Measurements from ENCODE around the gene PACS2.

PACS2 gene

DNA sequence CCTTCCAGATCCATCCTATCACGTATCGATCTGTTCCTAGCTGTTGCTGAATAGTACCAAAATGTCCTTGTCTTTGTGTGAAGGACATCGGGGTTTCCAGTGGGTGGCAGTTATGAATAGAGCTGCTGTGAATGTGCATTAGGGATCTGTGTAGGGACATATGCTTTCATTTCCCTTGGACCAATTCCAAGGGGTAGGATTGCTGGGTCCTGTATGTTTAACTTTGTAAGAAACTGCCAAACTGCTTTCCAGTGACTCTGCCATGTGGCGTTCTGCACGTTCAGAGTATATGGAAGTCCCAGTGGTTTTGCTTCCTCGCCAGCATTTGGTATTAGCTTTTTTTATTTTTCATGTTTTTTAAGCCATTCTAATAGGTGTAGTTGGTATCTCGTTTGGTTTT lies 28.6 kb downstream of the PACS2 start:
- no peaks in the 10 kb centered on the region for H3K36me3 ChIP-seq (ENCODE audit: control insufficient read depth, insufficient read depth, low read length)
- no peak overlapping the region for H3K27ac ChIP-seq (ENCODE audit: low read depth, low read length)
- H3K9ac ChIP-seq (ENCODE audit: low read length), result no peak overlapping the region
- H3K4me1 ChIP-seq (ENCODE audit: control insufficient read depth, insufficient read depth, low read length), result peaks cover 10% of the 10 kb centered on the region
- no peak overlapping the region for H3K4me3 ChIP-seq (ENCODE audit: low read length)
- no peaks in the 10 kb centered on the region for H3K27me3 ChIP-seq (ENCODE audit: control insufficient read depth, insufficient read depth, low read length)

- no peak overlapping the region for H3K4me3 ChIP-seq (ENCODE audit: low read length)
- H3K4me1 ChIP-seq (ENCODE audit: control insufficient read depth, insufficient read depth, low read length), result peaks cover 5% of the 10 kb centered on the region
- H3K36me3 ChIP-seq (ENCODE audit: control insufficient read depth, insufficient read depth, low read length), result no peaks in the 10 kb centered on the region
- no peak overlapping the region for H3K27ac ChIP-seq (ENCODE audit: low read depth, low read length)
- no peak overlapping the region for H3K9ac ChIP-seq (ENCODE audit: low read length)
- H3K27me3 ChIP-seq (ENCODE audit: control insufficient read depth, insufficient read depth, low read length), result no peaks in the 10 kb centered on the region
These were observed 31.6 kb downstream of the PACS2 start for GRCh38 chr14:105346200-105346533.

DNA sequence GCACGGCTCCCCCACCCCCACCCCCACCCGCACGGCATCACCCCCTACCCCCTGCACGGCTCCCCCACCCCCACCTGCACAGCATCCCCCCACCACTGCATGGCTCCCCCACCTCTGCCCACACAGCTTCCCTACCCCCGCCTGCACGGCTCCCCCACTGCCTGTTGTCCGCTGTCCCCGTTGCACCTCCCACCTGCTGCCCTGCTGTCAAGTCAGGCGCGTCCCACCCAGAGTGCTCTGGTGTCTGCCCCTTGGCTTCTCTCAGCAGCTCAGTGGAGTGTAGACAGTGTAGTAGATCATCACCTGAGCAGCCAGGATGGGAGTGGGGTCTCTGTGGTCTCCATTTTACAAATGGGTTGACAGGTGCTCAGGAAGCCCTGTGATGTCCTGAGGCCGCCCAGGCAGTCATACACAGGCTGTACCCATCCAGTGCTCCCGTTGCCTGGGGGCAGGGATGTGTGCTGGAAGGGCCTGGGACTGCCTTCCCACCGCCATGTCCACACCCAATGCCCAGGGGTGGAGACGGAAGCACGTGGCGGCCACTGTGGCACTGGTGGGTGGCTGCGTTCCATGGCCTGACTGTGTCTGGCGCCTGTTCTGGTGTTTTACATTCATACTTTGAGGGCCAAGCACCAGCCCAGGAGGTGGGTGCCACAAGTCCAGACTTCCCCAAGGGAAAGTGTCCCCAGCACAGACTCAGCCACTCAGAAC lies 32.5 kb downstream of the PACS2 start:
- Histone ChIP-seq H3K4me3 (ENCODE audit: low read length) (no peak overlapping the region), H3K9ac (ENCODE audit: low read length) (no peak overlapping the region), H3K27ac (ENCODE audit: low read depth, low read length) (no peak overlapping the region), H3K4me1 (ENCODE audit: control insufficient read depth, insufficient read depth, low read length) (peaks cover 5% of the 10 kb centered on the region), H3K27me3 (ENCODE audit: control insufficient read depth, insufficient read depth, low read length) (no peaks in the 10 kb centered on the region), H3K36me3 (ENCODE audit: control insufficient read depth, insufficient read depth, low read length) (no peaks in the 10 kb centered on the region)

DNA sequence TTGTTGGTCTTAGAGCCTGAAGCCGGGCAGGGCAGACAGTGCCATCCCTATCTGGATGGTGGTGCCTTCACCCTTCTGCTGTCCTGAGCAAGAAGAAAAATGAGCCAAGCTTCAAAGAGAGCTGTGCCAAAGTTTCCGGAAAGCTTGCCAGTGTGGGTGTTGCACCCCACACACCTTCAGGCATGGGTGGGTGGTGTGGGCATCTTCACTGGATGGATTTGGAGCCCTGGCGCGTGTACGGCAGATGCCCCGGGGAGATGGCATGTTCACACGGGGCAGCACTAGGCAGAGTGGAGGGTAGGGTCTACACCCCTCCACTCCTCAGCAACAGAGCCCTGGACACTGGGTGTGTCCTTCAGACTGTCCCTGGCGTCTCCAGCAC lies 33.0 kb downstream of the PACS2 start:
- H3K9ac ChIP-seq (ENCODE audit: low read length), result no peak overlapping the region
- no peak overlapping the region for H3K27ac ChIP-seq (ENCODE audit: low read depth, low read length)
- no peaks in the 10 kb centered on the region for H3K36me3 ChIP-seq (ENCODE audit: control insufficient read depth, insufficient read depth, low read length)
- H3K4me3 ChIP-seq (ENCODE audit: low read length), result no peak overlapping the region
- H3K4me1 ChIP-seq (ENCODE audit: control insufficient read depth, insufficient read depth, low read length), result peaks cover 5% of the 10 kb centered on the region
- no peaks in the 10 kb centered on the region for H3K27me3 ChIP-seq (ENCODE audit: control insufficient read depth, insufficient read depth, low read length)

- no peak overlapping the region for H3K9ac ChIP-seq (ENCODE audit: low read length)
- no peaks in the 10 kb centered on the region for H3K4me1 ChIP-seq (ENCODE audit: control insufficient read depth, insufficient read depth, low read length)
- H3K36me3 ChIP-seq (ENCODE audit: control insufficient read depth, insufficient read depth, low read length), result no peaks in the 10 kb centered on the region
- H3K27ac ChIP-seq (ENCODE audit: low read depth, low read length), result no peak overlapping the region
- H3K27me3 ChIP-seq (ENCODE audit: control insufficient read depth, insufficient read depth, low read length), result no peaks in the 10 kb centered on the region
- no peak overlapping the region for H3K4me3 ChIP-seq (ENCODE audit: low read length)
These were observed 33.8 kb downstream of the PACS2 start for GRCh38 chr14:105348169-105348944.

DNA sequence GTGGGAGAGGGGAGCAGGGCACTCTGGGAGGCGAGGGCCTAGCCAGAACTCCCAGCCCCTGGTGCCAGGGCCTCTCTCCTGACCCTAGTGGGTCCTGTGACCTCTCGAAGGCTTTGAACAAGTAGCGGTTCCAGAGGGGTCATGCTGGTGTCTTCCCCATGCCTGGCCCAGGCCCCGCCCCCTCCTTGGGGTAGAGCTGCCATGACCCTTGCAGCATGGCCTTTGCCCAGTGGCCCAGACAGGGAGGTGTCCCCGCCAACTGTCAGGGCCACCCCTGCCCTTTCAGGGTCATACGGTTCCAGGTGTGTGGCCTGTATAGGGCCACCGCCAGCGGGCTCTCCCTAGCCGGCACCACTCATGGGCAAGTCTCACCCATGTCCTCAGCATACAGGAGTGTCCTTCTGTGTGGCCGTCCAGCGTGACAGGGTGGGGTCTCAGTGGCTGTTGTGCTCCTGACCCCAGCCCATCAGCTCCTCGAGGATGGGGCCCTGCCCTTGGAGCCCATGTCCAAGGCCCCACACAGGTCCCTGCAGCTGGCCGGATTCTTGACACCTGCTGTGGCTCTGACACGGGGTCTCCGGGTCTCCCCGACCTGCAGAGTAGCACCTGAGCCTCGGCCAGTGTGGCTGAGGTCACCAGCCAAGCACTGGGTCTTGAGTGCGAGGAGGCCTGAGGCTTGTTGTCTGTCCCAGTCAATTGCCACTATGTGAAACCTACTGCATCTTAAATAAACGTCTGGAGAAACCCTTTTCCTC lies 34.6 kb downstream of the PACS2 start:
- H3K4me3 ChIP-seq (ENCODE audit: low read length), result no peak overlapping the region
- no peak overlapping the region for H3K27ac ChIP-seq (ENCODE audit: low read depth, low read length)
- no peak overlapping the region for H3K9ac ChIP-seq (ENCODE audit: low read length)
- no peaks in the 10 kb centered on the region for H3K27me3 ChIP-seq (ENCODE audit: control insufficient read depth, insufficient read depth, low read length)
- no peaks in the 10 kb centered on the region for H3K4me1 ChIP-seq (ENCODE audit: control insufficient read depth, insufficient read depth, low read length)
- H3K36me3 ChIP-seq (ENCODE audit: control insufficient read depth, insufficient read depth, low read length), result no peaks in the 10 kb centered on the region

GRCh38 chr14:105349992-105350391 lies 35.4 kb downstream of the PACS2 start:
- no peaks in the 10 kb centered on the region for H3K27me3 ChIP-seq (ENCODE audit: control insufficient read depth, insufficient read depth, low read length)
- H3K4me1 ChIP-seq (ENCODE audit: control insufficient read depth, insufficient read depth, low read length), result no peaks in the 10 kb centered on the region
- H3K9ac ChIP-seq (ENCODE audit: low read length), result no peak overlapping the region
- no peak overlapping the region for H3K4me3 ChIP-seq (ENCODE audit: low read length)
- H3K27ac ChIP-seq (ENCODE audit: low read depth, low read length), result no peak overlapping the region
- H3K36me3 ChIP-seq (ENCODE audit: control insufficient read depth, insufficient read depth, low read length), result no peaks in the 10 kb centered on the region

DNA sequence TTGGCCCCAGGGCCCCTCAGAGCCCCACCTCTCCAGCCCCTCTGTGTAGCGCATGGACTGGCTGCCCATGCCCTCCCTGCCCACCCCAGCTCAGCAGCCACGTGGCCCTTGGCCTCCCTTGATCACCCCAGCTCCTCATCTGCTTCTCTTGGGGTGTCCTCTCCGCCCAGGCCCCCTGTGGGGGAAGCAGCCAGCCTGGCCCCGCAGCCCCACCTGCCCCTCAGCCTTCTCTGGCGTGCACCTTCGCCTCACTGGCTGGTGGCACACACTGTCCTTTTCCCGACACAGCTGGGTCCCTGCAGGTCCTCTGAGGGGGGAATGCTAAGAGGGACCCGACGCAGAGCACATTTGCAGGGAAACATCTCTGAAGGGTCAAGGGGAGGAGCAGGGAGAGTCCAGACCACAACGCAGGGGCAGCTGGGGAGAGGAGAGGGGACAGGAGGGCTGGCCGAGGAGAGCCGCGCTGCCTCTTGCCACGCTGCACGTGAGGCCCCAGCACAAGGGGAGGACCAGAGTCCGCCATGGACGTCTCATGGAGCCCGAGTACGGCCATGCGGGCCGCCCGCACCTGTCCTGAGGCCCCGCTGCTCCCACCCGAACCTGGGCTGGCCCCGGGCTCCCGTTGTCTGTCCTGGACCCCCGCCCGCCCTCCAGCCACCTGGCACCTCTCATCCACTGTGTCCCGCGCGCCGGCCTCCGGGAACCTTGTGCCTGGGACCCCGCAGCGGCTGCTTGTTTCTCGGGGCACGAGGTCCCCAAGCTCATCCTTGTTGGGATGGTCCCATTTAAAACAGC lies 36.1 kb downstream of the PACS2 start:
- H3K27ac ChIP-seq (ENCODE audit: low read depth, low read length), result no peak overlapping the region
- H3K4me1 ChIP-seq (ENCODE audit: control insufficient read depth, insufficient read depth, low read length), result no peaks in the 10 kb centered on the region
- H3K9ac ChIP-seq (ENCODE audit: low read length), result no peak overlapping the region
- no peaks in the 10 kb centered on the region for H3K27me3 ChIP-seq (ENCODE audit: control insufficient read depth, insufficient read depth, low read length)
- no peaks in the 10 kb centered on the region for H3K36me3 ChIP-seq (ENCODE audit: control insufficient read depth, insufficient read depth, low read length)
- no peak overlapping the region for H3K4me3 ChIP-seq (ENCODE audit: low read length)

- H3K27ac ChIP-seq (ENCODE audit: low read depth, low read length), result no peak overlapping the region
- H3K4me1 ChIP-seq (ENCODE audit: control insufficient read depth, insufficient read depth, low read length), result no peaks in the 10 kb centered on the region
- H3K27me3 ChIP-seq (ENCODE audit: control insufficient read depth, insufficient read depth, low read length), result no peaks in the 10 kb centered on the region
- no peak overlapping the region for H3K9ac ChIP-seq (ENCODE audit: low read length)
- H3K4me3 ChIP-seq (ENCODE audit: low read length), result no peak overlapping the region
- H3K36me3 ChIP-seq (ENCODE audit: control insufficient read depth, insufficient read depth, low read length), result peaks cover 3% of the 10 kb centered on the region
These were observed 36.9 kb downstream of the PACS2 start for GRCh38 chr14:105351410-105351809.

- H3K27ac ChIP-seq (ENCODE audit: low read depth, low read length), result no peak overlapping the region
- no peaks in the 10 kb centered on the region for H3K27me3 ChIP-seq (ENCODE audit: control insufficient read depth, insufficient read depth, low read length)
- no peak overlapping the region for H3K4me3 ChIP-seq (ENCODE audit: low read length)
- no peaks in the 10 kb centered on the region for H3K4me1 ChIP-seq (ENCODE audit: control insufficient read depth, insufficient read depth, low read length)
- no peak overlapping the region for H3K9ac ChIP-seq (ENCODE audit: low read length)
- H3K36me3 ChIP-seq (ENCODE audit: control insufficient read depth, insufficient read depth, low read length), result peaks cover 3% of the 10 kb centered on the region
These were observed 37.6 kb downstream of the PACS2 start for GRCh38 chr14:105351920-105352851.

- no peaks in the 10 kb centered on the region for H3K27me3 ChIP-seq (ENCODE audit: control insufficient read depth, insufficient read depth, low read length)
- H3K36me3 ChIP-seq (ENCODE audit: control insufficient read depth, insufficient read depth, low read length), result peaks cover 3% of the 10 kb centered on the region
- H3K4me3 ChIP-seq (ENCODE audit: low read length), result no peak overlapping the region
- H3K4me1 ChIP-seq (ENCODE audit: control insufficient read depth, insufficient read depth, low read length), result no peaks in the 10 kb centered on the region
- H3K27ac ChIP-seq (ENCODE audit: low read depth, low read length), result no peak overlapping the region
- no peak overlapping the region for H3K9ac ChIP-seq (ENCODE audit: low read length)
These were observed 38.6 kb downstream of the PACS2 start for GRCh38 chr14:105353136-105353535.
